ENCODE data around the gene SEMA4A.

- TF ChIP-seq CTCF (IDR thresholded peaks at IDR 0.05; ENCODE audit: low read depth, low read length, missing input control), result no peak
- TF ChIP-seq GABPA (IDR thresholded peaks at IDR 0.05 in 1 of 2, conservative IDR thresholded peaks at IDR 0.05 in 1 of 2), result no peak
- TF ChIP-seq REST (IDR thresholded peaks at IDR 0.05), result no peak
- no peak for TF ChIP-seq MAX (IDR thresholded peaks at IDR 0.05)
- no peak for TF ChIP-seq EGR1 (IDR thresholded peaks at IDR 0.05; ENCODE audit: low read depth in 2 of 2)
- no peak for TF ChIP-seq YY1 (IDR thresholded peaks at IDR 0.05)
- TF ChIP-seq RAD21 (IDR thresholded peaks at IDR 0.05), result no peak
- TF ChIP-seq HNF4A (conservative IDR thresholded peaks at IDR 0.05), result no peak
- no peak for TF ChIP-seq TAF1 (conservative IDR thresholded peaks at IDR 0.05)
Measured at GRCh38 chr1:156151093-156151688, 2.2 kb upstream of the SEMA4A start.
